ENCODE results near the gene KDM4C.
A peak's percentile ranks its signal among the peaks of the same experiment; 100 is the strongest.
"Not testable (repeated sequence)": the region's sequence is repeated elsewhere in the genome, so short reads cannot be mapped to it uniquely, and the experiment has no call there.

Gene KDM4C

GRCh38 chr9:7174884-7175283 is 417.1 kb downstream of the KDM4C start:
- 0 out of 2 replicates have a peak, but pooled peaks have one; percentile 11 for TF ChIP-seq CTCF (IDR thresholded peaks at IDR 0.05; ENCODE audit: low read depth, low read length)
- Histone ChIP-seq H3K9me3 (no peaks in the 10 kb centered on the region; the same call in 1 of the 2 replicates), H3K27me3 (no peaks in the 10 kb centered on the region), H3K4me1 (peaks cover 13% of the 10 kb centered on the region), H3K36me3 (no peaks in the 10 kb centered on the region), H3K4me3 (ENCODE audit: low read depth, low read length) (no peak overlapping the region)
- DNase-seq: no peak

GRCh38 chr9:7176561-7176960 is 418.8 kb downstream of the KDM4C start:
- H3K4me3 ChIP-seq (ENCODE audit: low read depth, low read length): no peak overlapping the region
- no peak for TF ChIP-seq CTCF (IDR thresholded peaks at IDR 0.05; ENCODE audit: low read depth, low read length)
- H3K9me3 ChIP-seq: no peaks in the 10 kb centered on the region; the same call in 1 of the 2 replicates
- no peaks in the 10 kb centered on the region for H3K36me3 ChIP-seq
- H3K27me3 ChIP-seq: no peaks in the 10 kb centered on the region
- peaks cover 13% of the 10 kb centered on the region for H3K4me1 ChIP-seq
- peak; percentile 29 for DNase-seq

- H3K9me3 ChIP-seq: no peaks in the 10 kb centered on the region; the same call in 1 of the 2 replicates
- H3K4me3 ChIP-seq (ENCODE audit: low read depth, low read length): no peak overlapping the region
- no peaks in the 10 kb centered on the region for H3K36me3 ChIP-seq
- no peak for DNase-seq
- peaks cover 13% of the 10 kb centered on the region for H3K4me1 ChIP-seq
- no peaks in the 10 kb centered on the region for H3K27me3 ChIP-seq
- TF ChIP-seq CTCF (IDR thresholded peaks at IDR 0.05; ENCODE audit: low read depth, low read length): no peak
These were observed 419.6 kb downstream of the KDM4C start for GRCh38 chr9:7177383-7177782.

GRCh38 chr9:7178729-7179128 is 421.0 kb downstream of the KDM4C start:
- Histone ChIP-seq H3K36me3 (no peaks in the 10 kb centered on the region), H3K4me1 (peaks cover 13% of the 10 kb centered on the region), H3K9me3 (no peaks in the 10 kb centered on the region; the same call in 1 of the 2 replicates), H3K27me3 (no peaks in the 10 kb centered on the region), H3K4me3 (ENCODE audit: low read depth, low read length) (no peak overlapping the region)
- no peak for DNase-seq
- no peak for TF ChIP-seq CTCF (IDR thresholded peaks at IDR 0.05; ENCODE audit: low read depth, low read length)

GRCh38 chr9:7180247-7180646 is 422.5 kb downstream of the KDM4C start:
- H3K4me1 ChIP-seq: peaks cover 13% of the 10 kb centered on the region
- H3K36me3 ChIP-seq: no peaks in the 10 kb centered on the region
- H3K4me3 ChIP-seq (ENCODE audit: low read depth, low read length): no peak overlapping the region
- H3K9me3 ChIP-seq: no peaks in the 10 kb centered on the region; the same call in 1 of the 2 replicates
- TF ChIP-seq CTCF (IDR thresholded peaks at IDR 0.05; ENCODE audit: low read depth, low read length): no peak
- H3K27me3 ChIP-seq: no peaks in the 10 kb centered on the region
- DNase-seq: no peak

- not testable (repeated sequence) for H3K9me3 ChIP-seq; H3K4me3 ChIP-seq (ENCODE audit: low read depth, low read length); DNase-seq; H3K4me1 ChIP-seq; H3K36me3 ChIP-seq; H3K27me3 ChIP-seq
These were observed 425.4 kb downstream of the KDM4C start for GRCh38 chr9:7183139-7183538.

GRCh38 chr9:7185612-7186011 is 427.8 kb downstream of the KDM4C start:
- Histone ChIP-seq H3K9me3 (no peaks in the 10 kb centered on the region), H3K4me3 (ENCODE audit: low read depth, low read length) (no peak overlapping the region), H3K36me3 (no peaks in the 10 kb centered on the region), H3K27me3 (no peaks in the 10 kb centered on the region), H3K4me1 (no peaks in the 10 kb centered on the region)
- no peak for DNase-seq
- TF ChIP-seq CTCF (IDR thresholded peaks at IDR 0.05; ENCODE audit: low read depth, low read length): no peak

Measured in BE2C (cell line).